NCI-H345 treated with DMSO at 0.1 percent for 48 hours (cell line): ENCODE data around the gene LRRC8B.
"Not testable (repeated sequence)": the region's sequence is repeated elsewhere in the genome, so short reads cannot be mapped to it uniquely, and the experiment has no call there.

Experiments used
- DNase-seq: peaks from one replicate; lab custom pipeline; 2025; ENCODE audit not compliant: unreplicated experiment; lab: John Stamatoyannopoulos, UW

The LRRC8B gene

DNA sequence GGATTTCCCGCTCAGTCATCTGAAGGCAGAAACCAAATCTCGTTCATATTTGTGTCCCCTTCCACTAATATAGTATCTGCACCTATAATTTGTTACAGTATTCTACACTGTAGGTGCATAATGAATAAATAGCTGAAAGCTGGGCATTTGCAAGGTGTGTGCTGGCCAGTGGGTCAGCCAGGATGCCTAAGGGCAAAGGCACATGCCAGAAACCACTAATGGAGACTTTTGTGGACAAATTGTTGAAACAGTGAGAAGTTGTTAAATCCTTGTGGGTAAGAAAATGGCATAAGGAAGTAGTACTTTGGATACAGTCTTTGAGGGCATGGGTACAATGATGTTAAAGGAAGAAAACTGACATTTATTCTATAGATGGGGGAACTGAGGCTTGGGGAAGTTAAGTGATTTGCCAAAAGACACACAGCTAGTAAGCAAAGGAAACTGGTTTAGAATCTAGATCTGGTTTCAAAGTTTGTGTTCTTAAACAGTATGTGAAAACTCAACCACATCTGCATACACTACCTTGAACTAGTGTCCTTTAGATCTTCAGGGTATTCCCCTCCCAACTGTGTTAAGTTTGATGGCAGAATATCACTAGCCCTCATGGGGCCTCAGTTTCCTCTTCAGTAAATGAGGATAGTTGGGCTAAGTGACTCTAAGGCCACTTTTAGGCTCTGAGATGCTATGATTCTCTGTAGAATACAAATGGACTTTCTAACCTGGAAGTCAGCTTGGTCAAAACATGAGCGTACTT lies 81.8 kb downstream of the LRRC8B start:
- no peak for DNase-seq

DNA sequence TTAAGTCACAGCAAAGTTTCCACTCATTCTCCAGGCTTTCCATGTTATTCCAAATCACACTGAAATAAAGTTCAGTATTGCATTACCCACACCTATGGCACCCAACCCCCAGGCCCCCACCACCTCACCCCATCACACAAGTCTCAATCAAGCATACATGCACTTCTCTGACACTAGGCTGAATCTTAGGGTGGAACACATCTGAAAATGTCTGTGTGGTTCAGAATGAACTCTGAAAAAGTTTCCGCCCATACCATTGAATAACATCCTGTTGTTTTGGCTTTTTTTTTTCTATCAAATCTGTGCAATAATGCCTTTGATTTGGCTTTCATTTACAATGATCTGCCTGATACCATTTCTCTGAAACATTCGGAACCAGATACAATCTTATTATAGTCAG lies 82.5 kb downstream of the LRRC8B start:
- no peak for DNase-seq

DNA sequence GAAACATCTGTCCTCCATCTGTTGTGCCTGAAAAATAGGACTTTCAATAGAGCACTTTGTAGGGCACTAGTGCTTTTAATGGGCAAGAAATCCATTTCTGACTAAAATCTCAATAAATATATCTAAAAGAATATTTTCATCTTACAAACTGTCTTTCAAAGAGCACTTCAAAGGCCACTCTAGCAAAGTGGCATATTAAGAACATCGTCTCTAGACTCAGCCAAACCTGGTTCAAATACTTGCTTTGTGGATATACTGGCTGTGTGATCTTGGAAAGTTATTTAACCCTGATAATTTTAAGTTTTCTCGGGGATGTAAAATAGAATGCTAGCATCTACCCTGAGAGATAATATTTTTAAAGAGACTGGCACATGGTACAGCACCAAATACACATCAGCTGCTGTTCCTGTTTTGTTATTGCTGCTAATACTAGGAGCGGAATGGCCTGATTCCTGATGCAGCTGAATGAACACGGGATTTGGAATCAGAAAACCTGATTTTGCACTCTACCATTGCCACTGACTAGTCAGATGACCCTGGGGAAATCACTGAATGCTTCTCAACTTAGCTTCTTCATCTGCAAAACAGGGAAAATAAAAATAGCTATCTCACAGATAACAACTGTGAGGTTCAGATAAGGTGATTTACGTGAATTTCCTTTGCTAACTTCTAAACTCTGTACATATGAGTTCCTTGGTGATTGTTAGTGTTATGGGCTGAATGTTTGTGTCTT lies 83.1 kb downstream of the LRRC8B start:
- DNase-seq, result no peak

DNA sequence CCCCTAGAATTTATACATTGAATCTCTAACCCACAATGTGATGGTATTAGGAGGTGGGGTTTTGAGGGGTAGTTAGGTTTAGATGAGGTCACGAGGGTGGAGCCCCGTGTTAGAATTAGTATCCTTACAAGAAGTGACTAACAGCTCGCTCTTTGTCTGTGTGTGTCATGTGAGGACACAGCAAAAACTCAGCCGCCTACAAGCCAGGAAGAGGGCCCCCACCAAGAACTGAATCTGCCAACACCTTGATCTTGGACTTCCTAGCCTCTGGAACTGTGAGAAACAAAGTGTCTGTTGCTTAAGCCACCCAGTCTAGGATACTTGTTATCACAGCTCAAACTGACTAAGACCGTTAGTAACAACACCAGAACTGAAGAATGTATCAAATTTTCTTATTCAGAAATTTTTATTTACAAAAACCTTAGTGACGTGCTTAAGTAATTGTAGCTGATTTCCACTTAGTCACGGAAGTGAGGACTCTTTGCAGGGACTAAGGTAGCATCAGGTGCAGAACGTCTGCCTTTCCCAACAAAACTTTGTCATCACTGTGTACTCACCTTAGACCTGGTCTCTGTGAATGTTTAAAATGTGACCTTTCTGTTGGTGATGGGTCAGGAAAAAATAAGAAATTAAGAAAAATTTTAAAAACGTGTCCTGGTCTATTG lies 83.8 kb downstream of the LRRC8B start:
- no peak for DNase-seq

DNA sequence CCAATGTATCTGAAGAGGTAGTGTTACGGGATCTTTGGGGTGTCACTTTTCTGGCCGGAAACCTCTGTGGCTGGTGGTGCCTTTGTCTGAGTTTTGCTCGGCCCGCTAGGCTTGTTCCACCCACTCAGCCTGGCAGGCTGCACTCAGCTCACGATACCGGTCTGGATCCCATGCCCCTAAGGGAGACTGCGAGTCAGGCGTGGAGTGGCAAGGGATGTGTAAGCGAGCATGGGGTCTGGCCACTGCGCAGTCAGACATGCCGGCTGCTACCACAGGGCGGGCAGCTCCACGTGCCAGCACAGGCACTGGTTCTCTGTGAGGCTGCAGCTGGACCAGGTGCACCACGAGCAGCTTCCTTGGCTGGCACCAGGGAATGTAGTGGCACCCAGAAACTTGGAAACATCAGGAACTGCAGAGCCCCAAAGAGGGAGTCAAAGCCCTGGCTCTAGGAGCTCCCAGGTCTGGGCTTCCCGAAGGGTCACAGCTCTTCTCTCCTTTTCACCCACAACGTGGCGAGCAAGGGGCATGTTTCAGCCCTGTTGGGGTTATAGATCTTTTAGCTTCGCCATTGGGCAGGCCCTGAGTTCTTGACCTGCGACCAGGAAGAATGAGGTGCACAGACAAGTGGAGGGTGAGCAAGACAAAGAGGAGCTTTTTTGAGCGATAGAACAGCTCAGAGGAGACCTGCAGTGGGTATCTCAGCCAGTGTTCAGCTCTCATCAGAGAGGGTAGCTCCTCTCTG lies 84.5 kb downstream of the LRRC8B start:
- DNase-seq, result no peak

DNA sequence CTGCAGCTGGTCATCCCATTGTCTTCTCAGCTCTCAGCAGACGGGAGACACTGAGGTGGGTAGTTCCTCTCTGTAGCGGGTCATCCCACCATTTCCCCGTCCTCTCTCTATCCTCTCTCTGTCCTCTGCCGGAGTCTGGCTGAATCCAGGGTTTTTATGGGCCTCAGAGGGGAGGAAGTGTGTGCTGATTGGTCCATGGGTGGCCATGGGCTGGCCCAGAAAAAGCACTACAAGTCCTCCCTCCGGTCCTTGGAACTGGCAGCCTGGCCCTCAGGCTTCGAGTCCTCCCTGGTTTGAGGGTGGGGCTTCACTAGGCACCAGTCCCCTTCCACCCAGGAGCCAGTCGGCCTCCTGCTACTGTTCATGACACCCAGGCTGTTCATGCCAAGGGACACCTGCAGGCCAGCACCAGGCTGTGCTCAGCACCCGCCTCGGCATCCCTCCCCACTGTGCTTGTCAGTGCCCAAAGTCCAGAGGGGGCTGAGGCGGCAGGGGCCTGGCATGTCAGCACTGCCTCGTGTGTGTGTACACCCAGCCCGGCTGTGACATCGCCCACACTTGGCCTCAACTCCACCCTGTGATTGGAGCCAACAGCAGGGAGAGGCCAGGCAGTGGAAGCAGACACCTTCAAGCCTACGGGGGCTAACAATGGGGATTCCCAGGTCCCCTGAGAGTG lies 85.3 kb downstream of the LRRC8B start:
- no peak for DNase-seq

DNA sequence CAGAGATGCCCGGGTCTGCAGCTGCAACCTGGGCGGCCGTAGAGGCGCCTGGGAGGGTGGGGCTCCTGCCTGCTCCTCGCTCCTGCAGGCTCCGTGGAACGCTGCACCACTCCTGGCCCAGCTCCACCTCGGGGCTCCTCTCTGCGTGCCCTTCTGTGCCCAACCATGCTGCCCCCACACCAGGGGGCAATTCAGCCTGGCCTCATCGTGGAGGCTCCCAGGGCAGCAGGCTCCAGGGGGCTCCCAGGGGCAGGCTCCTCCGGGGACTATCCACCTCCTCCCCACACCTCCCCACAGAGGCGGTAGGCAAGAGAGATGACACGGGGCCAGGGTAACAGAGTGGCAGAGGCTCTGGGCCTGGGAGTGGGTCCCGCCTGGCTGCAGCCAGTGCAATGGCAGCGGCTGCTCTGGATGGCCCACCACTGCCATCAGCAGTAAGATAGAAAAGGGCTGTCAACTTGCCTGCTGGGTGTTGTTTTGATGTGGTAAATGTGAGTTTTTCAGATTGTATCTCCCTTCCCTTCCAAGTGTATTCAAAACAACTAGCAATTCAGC lies 85.9 kb downstream of the LRRC8B start:
- DNase-seq, result no peak

DNA sequence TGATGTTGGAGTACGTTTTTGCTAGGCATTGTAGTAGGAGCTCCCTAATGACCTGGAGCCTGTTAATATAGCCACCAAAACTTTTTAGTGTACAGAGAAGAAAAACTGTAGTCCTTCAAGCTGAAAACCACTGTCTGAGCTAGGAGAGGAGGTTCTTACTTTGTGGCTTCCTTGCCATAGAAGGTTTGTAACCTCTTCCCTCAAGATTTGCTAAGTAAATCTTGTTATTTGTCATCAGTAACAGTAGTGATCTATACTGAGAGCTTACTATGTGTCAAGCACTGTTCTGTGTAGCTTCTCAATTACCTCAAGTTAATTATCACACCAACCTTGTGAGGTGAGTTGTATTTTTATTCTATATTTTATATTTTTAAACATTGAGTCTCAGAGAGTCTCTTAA lies 87.1 kb downstream of the LRRC8B start:
- no peak for DNase-seq

DNA sequence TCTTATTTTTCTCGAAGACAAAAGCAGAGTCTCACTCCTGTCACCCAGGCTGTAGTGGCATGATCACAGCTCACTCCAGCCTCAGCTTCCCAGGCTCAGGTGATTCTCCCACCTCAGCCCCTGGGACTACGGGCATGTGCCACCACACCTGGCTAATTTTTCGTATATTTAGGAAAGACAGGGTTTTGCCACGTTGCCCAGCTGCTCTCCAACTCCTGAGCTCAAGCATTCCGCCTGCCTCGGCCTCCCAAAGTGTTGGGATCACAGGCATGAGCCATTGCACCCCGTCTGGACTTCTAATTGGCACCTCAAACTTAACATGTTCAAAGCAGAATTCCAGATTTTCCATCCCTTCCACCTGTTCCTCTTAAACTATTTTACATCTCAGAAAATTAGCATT lies 89.3 kb downstream of the LRRC8B start:
- DNase-seq, result no peak

DNA sequence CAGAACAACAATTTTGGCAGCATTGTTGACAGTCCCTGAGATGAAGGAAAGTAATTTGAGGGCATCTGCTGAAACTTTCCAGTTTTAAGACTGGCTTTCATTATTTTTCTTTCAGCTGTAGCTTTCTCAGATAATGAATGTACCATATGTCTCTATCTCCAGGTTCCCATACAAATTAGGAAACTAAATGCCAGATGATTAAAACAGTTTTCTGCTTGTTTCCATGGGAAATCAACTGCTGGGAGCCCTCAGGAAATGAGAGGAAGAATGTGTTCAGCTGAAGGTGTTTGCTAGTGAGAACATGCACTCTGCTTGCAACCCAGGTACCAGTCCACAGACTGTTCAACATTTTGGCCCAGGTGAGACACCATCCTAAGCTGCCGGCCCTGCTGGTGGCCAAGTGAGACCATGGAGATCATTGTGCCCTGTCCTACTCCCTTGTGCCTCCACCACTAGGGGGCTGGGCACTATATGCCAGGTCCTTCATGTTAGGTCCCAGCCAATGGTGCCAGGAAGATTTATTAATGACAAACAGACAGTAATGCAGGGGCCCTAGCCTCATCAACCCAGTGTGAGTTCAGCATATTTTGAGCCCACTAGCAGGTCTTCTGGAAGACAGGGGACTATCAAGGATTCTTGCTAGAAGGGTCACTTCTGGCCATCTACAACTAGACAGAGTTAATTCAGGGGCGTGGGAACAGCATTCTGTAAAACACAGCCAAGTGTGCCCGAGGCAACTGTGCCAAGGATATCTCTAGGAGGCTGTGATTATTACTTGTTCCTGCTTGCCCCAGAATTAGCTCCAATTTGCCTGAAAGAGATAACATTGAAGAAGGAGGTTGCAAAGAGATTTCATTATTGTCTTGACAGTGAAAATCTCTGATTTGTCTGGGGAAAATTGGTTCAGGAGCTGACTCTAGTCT lies 91.3 kb downstream of the LRRC8B start:
- no peak for DNase-seq

DNA sequence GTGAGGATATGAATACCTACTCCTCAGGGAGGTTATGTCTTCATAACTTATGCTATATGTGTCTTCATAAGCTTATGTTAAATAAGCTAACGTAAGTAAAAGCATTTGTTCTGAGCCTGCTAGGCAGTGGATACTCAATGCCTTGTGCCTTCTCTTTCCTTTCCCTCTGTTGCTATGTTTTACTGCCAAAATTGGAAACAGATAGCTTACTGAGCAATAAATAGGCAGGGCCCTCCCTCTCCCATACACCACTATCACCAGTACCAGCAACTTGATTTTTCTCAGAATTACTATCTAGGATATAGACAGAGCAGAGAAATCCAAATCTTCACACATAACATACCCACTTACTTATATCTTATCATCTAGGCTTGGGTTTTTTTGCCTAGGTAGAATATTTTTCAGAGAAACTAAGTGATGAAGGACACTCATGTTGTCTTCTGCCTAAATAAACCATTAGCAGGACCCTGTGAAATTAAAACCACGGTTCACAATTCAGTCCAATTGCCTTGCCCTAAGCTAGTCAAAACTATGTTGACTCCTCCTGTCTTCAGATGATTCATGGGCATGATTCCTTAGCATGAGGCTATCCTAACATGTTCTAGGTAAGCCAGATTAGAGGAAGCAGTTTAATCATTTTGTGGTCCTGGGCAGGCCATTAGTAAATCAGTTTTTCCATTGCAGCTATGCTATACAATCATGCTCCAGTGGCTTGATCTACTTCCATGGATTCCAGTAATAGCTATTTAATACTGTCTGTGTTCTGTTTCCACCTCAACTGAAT lies 92.4 kb downstream of the LRRC8B start:
- DNase-seq, result no peak

DNA sequence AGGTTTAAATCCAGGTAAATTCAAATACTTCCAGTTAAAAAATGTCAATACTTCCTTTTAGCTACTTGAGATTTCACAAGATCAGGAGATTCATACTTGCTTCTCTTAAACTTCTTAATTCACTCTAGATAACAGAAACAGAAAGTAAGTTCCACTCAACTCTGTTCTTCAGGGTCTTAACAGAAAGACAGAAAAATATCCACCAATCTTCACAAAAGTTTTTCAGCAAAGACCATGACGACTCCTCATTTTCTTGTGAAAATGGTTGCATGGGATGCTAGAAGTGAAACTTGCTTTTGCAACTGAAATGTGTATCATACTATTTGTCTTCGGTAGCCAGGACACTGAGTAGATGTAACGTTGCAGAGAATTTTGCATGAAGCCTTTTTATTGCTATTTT lies 96.0 kb downstream of the LRRC8B start:
- no peak for DNase-seq

DNA sequence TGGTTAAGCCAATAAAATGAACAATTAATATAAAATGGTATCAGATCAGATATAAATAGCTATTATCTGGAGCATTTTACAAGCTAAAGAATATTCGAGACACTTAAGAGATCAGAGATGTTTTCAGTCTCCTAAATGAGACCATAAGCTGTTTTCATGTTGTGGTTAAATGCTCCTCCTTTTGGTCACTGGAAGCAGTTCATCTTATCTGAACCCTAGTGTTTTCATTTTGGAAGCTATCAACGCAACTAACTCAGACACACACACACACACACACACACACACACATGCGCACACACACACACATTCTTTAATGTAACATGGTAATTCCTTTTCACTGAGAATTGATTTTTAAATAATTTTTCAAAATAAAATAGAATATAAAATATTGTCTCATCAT lies 98.3 kb downstream of the LRRC8B start:
- no peak for DNase-seq

DNA sequence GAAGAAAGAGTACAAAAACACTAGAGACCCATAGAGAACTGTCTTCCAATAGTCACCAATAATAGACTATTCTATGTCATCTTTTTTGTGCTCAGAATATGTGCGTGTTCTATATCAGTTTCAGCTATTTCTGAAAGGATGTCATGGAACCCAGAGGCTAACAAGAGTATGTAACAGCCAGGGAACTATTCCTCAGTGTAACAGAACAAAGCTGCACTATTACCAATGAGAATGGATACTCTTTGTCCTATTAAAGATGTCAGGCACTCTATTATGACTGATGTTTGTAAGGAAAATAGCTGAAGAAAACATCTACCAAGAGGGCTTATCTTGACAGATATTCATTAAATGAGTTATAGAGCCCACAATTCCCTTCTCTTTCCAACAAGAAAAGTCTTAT lies 99.7 kb downstream of the LRRC8B start:
- DNase-seq, result no peak

DNA sequence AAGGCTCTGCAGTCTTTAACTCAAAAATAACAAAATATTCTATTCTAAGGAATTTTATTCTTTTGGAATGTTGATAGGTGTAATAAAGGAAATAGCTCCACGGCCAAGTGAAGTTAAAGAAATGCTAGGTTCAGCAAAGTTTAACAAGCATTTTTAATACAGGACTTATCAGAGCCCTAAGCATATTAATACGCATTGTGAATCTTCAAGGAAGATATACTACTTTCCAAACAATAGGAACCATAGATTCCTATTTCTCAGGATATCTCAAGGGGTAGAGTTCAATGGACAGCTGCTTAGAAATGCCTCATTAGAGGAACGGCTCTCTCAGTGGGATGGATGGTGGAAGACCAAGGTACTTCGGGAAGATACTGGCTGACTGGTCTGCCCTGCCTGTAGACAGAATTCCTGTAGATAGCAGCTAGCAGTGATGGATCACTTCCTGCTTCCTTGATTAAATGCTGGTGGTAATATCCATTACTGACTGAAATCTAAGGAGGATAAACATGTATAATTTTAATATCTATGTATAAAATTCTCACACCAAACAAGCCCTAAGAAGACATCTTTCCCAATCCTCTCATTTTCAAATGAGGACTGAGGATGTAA lies 100.2 kb downstream of the LRRC8B start:
- DNase-seq, result no peak

DNA sequence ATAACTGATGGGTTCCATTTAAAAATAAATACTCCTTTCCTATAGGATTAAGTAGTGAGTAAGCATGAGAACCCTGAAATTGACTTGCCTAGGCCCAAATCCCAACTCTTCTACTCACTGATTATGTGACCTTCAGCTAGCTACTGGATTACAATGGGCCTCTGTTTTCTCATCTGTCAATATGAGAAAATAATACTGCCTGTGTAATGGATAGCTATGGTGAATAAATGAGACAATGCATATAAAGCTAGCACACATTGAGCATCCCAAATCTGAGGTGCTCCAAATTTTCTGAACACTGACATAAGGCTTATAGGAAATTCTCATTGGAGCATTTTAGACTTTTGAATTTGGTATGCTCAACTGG lies 103.0 kb downstream of the LRRC8B start:
- no peak for DNase-seq

DNA sequence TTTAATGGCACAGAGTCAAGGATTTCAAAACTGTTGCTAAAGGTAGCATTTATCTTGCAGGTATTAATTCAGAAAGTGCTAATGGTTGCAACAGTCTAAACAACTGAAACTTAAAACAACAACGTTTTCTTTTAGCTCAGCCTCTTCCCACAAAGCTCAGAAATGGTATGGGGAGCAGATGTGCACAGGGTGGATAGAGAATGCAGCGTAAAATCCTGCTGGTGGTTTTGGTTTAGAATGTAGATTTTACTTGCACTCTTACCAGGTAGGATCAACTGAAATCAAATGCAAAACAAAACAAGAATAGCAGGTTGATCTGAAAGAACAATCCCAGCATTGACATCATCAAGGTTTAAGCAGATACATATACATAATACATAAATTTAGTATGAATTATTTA lies 104.5 kb downstream of the LRRC8B start:
- DNase-seq, result no peak

DNA sequence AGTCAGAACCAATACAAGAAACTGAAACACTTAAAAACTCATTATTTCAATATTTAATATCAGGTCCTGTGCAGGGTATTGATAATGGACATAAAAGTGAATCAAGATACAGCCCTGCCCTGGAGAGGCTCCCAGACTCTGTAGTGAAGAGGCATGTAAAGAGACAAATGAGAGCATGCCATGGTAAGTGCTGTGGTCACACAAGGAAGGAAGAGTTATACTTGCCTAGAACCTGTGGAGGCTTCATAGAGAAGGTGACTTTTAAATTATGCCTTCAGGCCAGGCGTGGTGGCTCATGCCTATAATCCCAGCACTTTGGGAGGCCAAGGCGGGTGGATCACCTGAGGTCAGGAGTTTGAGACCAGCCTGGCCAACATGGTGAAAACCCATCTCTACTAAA lies 105.0 kb downstream of the LRRC8B start:
- DNase-seq, result not testable (repeated sequence)
